ENCODE measurements around the gene MYO7A.

Gene MYO7A

DNA sequence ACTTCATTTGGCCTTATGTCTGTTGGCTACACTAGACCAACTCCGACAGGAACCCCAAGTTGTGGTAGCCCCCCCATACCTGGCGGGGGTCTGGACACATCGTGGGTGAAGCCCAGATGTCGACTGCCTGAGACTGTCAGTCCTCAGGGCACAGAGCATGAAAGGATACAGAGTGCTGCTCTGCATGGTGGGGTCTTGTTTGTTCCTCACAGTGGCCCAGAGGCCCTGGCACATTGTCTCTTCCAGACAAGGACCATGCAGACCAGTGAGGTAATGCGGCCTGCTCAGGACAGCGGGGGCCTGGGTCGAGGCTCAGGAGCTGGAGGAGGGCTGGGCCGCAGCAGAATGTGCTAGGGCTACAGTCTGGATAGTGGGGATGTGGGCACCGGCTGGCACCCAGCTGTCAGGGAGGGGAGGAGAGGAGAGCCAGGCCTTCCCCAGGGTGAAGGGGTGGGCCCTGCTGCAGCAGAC lies 46.6 kb upstream of the MYO7A start:
- TF ChIP-seq EZH2phosphoT487 (IDR thresholded peaks at IDR 0.05; ENCODE audit: low read length) (no peak), EZH2 (optimal IDR thresholded peaks at IDR 0.05; ENCODE audit: low read depth, low read length) (no peak)
- TF ChIP-seq, protein P1, sequence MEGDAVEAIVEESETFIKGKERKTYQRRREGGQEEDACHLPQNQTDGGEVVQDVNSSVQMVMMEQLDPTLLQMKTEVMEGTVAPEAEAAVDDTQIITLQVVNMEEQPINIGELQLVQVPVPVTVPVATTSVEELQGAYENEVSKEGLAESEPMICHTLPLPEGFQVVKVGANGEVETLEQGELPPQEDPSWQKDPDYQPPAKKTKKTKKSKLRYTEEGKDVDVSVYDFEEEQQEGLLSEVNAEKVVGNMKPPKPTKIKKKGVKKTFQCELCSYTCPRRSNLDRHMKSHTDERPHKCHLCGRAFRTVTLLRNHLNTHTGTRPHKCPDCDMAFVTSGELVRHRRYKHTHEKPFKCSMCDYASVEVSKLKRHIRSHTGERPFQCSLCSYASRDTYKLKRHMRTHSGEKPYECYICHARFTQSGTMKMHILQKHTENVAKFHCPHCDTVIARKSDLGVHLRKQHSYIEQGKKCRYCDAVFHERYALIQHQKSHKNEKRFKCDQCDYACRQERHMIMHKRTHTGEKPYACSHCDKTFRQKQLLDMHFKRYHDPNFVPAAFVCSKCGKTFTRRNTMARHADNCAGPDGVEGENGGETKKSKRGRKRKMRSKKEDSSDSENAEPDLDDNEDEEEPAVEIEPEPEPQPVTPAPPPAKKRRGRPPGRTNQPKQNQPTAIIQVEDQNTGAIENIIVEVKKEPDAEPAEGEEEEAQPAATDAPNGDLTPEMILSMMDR (IDR thresholded peaks at IDR 0.05; ENCODE audit: low read length), result no peak
- Histone ChIP-seq H3K9me3 (replicated peaks; ENCODE audit: insufficient read depth, low read length) (no peaks in the 10 kb centered on the region), H3K4me2 (ENCODE audit: low read depth, low read length) (no peak overlapping the region), H3K27ac (ENCODE audit: low read length) (no peak overlapping the region), H3K9me2 (replicated peaks; ENCODE audit: insufficient read depth, low read length) (no peaks in the 10 kb centered on the region), H2AFZ (ENCODE audit: low read length) (no peak overlapping the region), H3K36me3 (replicated peaks; ENCODE audit: insufficient read depth, low read length) (no peaks in the 10 kb centered on the region), H3K9ac (ENCODE audit: low read length) (no peak overlapping the region), H3K27me3 (replicated peaks; ENCODE audit: insufficient read depth, low read length) (no peaks in the 10 kb centered on the region), H3K4me1 (ENCODE audit: low read length) (0 out of 2 replicates have a peak, but pooled peaks cover 4% of the 10 kb centered on the region), H4K20me1 (ENCODE audit: insufficient read depth, low read length) (no peaks in the 10 kb centered on the region), H3K4me3 (ENCODE audit: low read length) (no peak overlapping the region), H3K79me2 (ENCODE audit: low read length) (no peaks in the 10 kb centered on the region), H3F3A (ENCODE audit: insufficient read depth, low read length) (no peaks in the 10 kb centered on the region)
- no peak for DNase-seq

DNA sequence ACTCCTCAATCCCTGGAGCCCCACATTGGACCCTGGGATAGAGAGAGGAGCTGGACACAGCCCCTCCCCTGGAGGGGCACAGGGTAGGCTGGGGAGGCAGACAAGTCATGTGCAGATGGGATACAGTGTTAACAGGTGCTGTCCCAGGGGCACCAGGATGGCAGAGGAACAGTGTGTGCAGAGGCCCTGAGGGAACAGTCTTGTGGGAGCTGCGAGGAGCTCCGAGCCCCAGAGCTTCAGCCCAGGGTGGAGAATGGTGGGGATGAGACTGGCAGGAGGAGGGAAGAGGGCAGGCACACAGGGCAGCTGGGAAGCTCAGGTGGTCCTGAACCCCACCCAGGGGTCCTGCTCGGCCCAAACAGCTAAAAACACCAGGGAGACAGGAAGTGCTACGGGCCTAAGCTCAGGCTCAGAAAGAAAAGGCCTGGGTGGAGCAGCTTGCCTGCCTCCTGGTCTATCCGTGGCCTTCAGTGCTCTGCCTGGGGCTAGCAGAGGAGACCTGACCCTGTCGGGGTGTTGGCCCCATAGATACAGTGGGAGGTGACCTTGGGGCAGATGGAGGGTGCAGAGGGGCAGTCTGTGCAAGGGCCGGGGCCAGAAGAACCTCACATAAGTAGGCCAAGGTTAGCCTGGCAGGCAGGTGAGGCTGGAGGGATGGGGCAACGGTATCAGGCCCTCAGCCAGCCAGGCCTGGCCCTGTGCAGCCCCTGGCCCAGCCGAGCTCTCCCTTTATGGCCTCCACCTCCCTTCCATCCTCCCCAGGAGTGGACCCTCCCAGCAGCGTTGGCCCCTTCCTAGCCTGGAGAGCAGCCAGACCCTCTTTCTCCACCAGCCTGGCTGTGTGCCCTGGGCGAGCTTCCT lies 45.8 kb upstream of the MYO7A start:
- H3K4me1 ChIP-seq (ENCODE audit: low read length), result 0 out of 2 replicates have a peak, but pooled peaks cover 4% of the 10 kb centered on the region
- H3K9ac ChIP-seq (ENCODE audit: low read length), result no peak overlapping the region
- H3K27ac ChIP-seq (ENCODE audit: low read length), result no peak overlapping the region
- no peak for DNase-seq
- H3K79me2 ChIP-seq (ENCODE audit: low read length), result no peaks in the 10 kb centered on the region
- H3K9me3 ChIP-seq (replicated peaks; ENCODE audit: insufficient read depth, low read length), result no peaks in the 10 kb centered on the region
- H2AFZ ChIP-seq (ENCODE audit: low read length), result no peak overlapping the region
- no peaks in the 10 kb centered on the region for H3F3A ChIP-seq (ENCODE audit: insufficient read depth, low read length)
- H3K9me2 ChIP-seq (replicated peaks; ENCODE audit: insufficient read depth, low read length), result no peaks in the 10 kb centered on the region
- no peak overlapping the region for H3K4me2 ChIP-seq (ENCODE audit: low read depth, low read length)
- no peak overlapping the region for H3K4me3 ChIP-seq (ENCODE audit: low read length)
- no peak for TF ChIP-seq EZH2 (optimal IDR thresholded peaks at IDR 0.05; ENCODE audit: low read depth, low read length)
- TF ChIP-seq, protein P1 (IDR thresholded peaks at IDR 0.05; ENCODE audit: low read length), result no peak
- no peak for TF ChIP-seq EZH2phosphoT487 (IDR thresholded peaks at IDR 0.05; ENCODE audit: low read length)
- no peaks in the 10 kb centered on the region for H4K20me1 ChIP-seq (ENCODE audit: insufficient read depth, low read length)
- no peaks in the 10 kb centered on the region for H3K36me3 ChIP-seq (replicated peaks; ENCODE audit: insufficient read depth, low read length)
- H3K27me3 ChIP-seq (replicated peaks; ENCODE audit: insufficient read depth, low read length), result no peaks in the 10 kb centered on the region

DNA sequence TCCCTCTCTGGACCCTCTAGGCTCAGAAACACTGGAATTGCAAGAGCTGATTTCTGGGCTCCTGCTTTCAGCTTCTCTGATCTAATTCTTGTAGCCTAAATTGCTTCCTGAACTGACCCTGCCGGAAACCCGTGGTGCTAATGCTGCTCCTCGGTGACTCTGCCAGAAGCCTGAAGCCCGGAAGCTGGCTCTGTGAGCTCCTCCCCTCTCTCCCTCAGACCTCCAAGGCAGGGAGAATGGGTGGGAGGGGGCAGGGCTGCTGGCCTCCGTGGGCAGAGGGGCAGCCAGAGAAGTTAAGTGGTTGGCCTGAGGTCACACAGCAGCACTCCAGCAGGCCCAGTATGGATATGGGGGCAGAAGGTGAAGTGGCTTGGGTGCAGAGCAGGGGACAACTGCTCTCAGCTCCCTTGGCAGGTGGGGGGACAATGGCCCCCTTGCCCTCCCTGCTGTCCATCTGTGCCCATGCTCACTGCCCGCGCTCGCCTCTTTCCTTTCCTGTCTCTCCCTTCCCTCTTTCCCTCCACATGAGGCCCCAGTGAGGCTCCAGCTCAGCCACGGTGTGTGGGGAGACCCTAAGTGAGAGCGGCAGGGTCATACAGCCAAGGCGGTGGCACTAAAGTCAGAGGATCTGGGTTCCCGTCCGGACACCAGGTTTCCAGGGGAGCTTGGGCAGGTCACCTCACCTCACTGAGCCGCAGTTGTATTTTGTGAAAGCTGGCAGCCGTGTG lies 45.0 kb upstream of the MYO7A start:
- Histone ChIP-seq H3K4me2 (ENCODE audit: low read depth, low read length) (no peak overlapping the region), H3K27me3 (replicated peaks; ENCODE audit: insufficient read depth, low read length) (no peaks in the 10 kb centered on the region), H2AFZ (ENCODE audit: low read length) (no peak overlapping the region), H3K4me1 (ENCODE audit: low read length) (0 out of 2 replicates have a peak, but pooled peaks cover 4% of the 10 kb centered on the region), H3K9me3 (replicated peaks; ENCODE audit: insufficient read depth, low read length) (no peaks in the 10 kb centered on the region), H3K4me3 (ENCODE audit: low read length) (no peak overlapping the region), H3K36me3 (replicated peaks; ENCODE audit: insufficient read depth, low read length) (no peaks in the 10 kb centered on the region), H3K79me2 (ENCODE audit: low read length) (no peaks in the 10 kb centered on the region), H3K9ac (ENCODE audit: low read length) (no peak overlapping the region), H3K9me2 (replicated peaks; ENCODE audit: insufficient read depth, low read length) (no peaks in the 10 kb centered on the region), H3K27ac (ENCODE audit: low read length) (no peak overlapping the region), H4K20me1 (ENCODE audit: insufficient read depth, low read length) (no peaks in the 10 kb centered on the region), H3F3A (ENCODE audit: insufficient read depth, low read length) (no peaks in the 10 kb centered on the region)
- no peak for DNase-seq
- TF ChIP-seq EZH2phosphoT487 (IDR thresholded peaks at IDR 0.05; ENCODE audit: low read length) (no peak), EZH2 (optimal IDR thresholded peaks at IDR 0.05; ENCODE audit: low read depth, low read length) (no peak)
- TF ChIP-seq, protein P1 (IDR thresholded peaks at IDR 0.05; ENCODE audit: low read length), result no peak

Data from MM.1S (cell line).